Posterior cingulate gyrus (tissue), 11 donors: ENCODE data around the gene KCNG2.
A peak's percentile ranks its signal among the peaks of the same experiment; 100 is the strongest.
"Not testable (repeated sequence)": the region's sequence is repeated elsewhere in the genome, so short reads cannot be mapped to it uniquely, and the experiment has no call there.

ENCODE experiments used
- DNase-seq, 10 donors: peaks; one replicate each; pipeline versions ENCODE4 v3.0.0 to v3.0.0-alpha.2; 2020 to 2021; ENCODE audit warnings: mixed read lengths in 3 of 10
- intact Hi-C: fragments of 100-400 bp; cut with DNase I; formaldehyde crosslinking; loops from one replicate; pipeline ENCODE4 v1.15.1; 2023

KCNG2 gene

GRCh38 chr18:79797518-79798345, at the start of gene KCNG2:
KCNG2 (plus strand) TSS chr18:79797938; CDS start chr18:79863668, 65,730 bp downstream.
- DNase-seq: peak in 5 of 10 donors; percentile 24 to 80 (median 75)
- intact Hi-C loops: no loop called here

GRCh38 chr18:79748321-79749180, 49.2 kb upstream of the KCNG2 start:
- intact Hi-C loops: no loop called here

GRCh38 chr18:79749251-79750191, 48.2 kb upstream of the KCNG2 start:
- DNase-seq: peak in 4 of 10 donors; percentile 7 to 83 (median 58)
- intact Hi-C loops: no loop called here

More at GRCh38 chr18:79748321-79749180, 49.2 kb upstream of the KCNG2 start:
- peak in 3 of 10 donors; percentile 6 to 77 (median 66) for DNase-seq

- intact Hi-C loops: no loop called here
- peak in 3 of 10 donors; percentile 22 to 82 (median 76) for DNase-seq
Observed at GRCh38 chr18:79750980-79751571, 46.7 kb upstream of the KCNG2 start.

GRCh38 chr18:79751918-79752578, 45.7 kb upstream of the KCNG2 start:
- DNase-seq: peak in 1 of 10 donors; percentile 0
- intact Hi-C loops: not testable (repeated sequence)

- intact Hi-C loops, DNase-seq: not testable (repeated sequence)
Observed at GRCh38 chr18:79752946-79753345, 44.8 kb upstream of the KCNG2 start.

GRCh38 chr18:79753391-79753851, 44.3 kb upstream of the KCNG2 start:
- DNase-seq: peak in 3 of 10 donors; percentile 5 to 79 (median 64)
- intact Hi-C loops: no loop called here

GRCh38 chr18:79754022-79754761, 43.5 kb upstream of the KCNG2 start:
- peak in 4 of 10 donors; percentile 10 to 83 (median 66) for DNase-seq
- intact Hi-C loops: no loop called here

GRCh38 chr18:79754831-79755351, 42.8 kb upstream of the KCNG2 start:
- intact Hi-C loops: no loop called here

GRCh38 chr18:79755496-79756142, 42.1 kb upstream of the KCNG2 start:
- DNase-seq: peak in 3 of 10 donors; percentile 1 to 73 (median 66)
- intact Hi-C loops: no loop called here

More at GRCh38 chr18:79754831-79755351, 42.8 kb upstream of the KCNG2 start:
- DNase-seq: peak in 3 of 10 donors; percentile 3 to 74 (median 55)

- intact Hi-C loops: no loop called here
- peak in 3 of 10 donors; percentile 4 to 63 (median 53) for DNase-seq
Observed at GRCh38 chr18:79756143-79756500, 41.6 kb upstream of the KCNG2 start.

- intact Hi-C loops: no loop called here
- DNase-seq: peak in 2 of 10 donors; percentile 6 to 44
Observed at GRCh38 chr18:79756826-79757225, 40.9 kb upstream of the KCNG2 start.

- no peak for DNase-seq
- intact Hi-C loops: no loop called here
Observed at GRCh38 chr18:79760348-79760747, 37.4 kb upstream of the KCNG2 start.

GRCh38 chr18:79760881-79761280, 36.9 kb upstream of the KCNG2 start:
- intact Hi-C loops: no loop called here
- DNase-seq: no peak

GRCh38 chr18:79763407-79763806, 34.3 kb upstream of the KCNG2 start:
- DNase-seq: peak in 1 of 10 donors; percentile 1
- intact Hi-C loops: no loop called here

GRCh38 chr18:79764131-79764530, 33.6 kb upstream of the KCNG2 start:
- intact Hi-C loops: no loop called here
- peak in 1 of 10 donors; percentile 56 for DNase-seq

GRCh38 chr18:79765491-79766245, 32.1 kb upstream of the KCNG2 start:
- peak in 1 of 10 donors; percentile 43 for DNase-seq

More at GRCh38 chr18:79765491-79766245, 32.1 kb upstream of the KCNG2 start:
- intact Hi-C loops: no loop called here
